Esophagus muscularis mucosa (tissue), 4 donors: ENCODE results near the gene SLFN5. TPM values are rescaled to one million over a fixed set of nuclear protein-coding genes. Genes with fewer than 3 reads are reported as not detected.
"Not testable (repeated sequence)": the region's sequence is repeated elsewhere in the genome, so short reads cannot be mapped to it uniquely, and the experiment has no call there.

Experiments
- DNase-seq: peaks from one replicate; pipeline ENCODE4 v3.0.0-alpha.2; 2017; ENCODE audit errors: extremely low spot score
- H3K27ac ChIP-seq, 4 donors: fragments of 200-600 bp; sonication (generic); replicated peaks in 1 of 4; 1 replicate in 3 of 4; 2 replicates in 1 of 4; pipeline ENCODE4 v1.5.1; 2016 to 2019; ENCODE audit warnings: mild to moderate bottlenecking in 1 of 4
- H3K27me3 ChIP-seq, 4 donors: fragments of 200-600 bp; sonication (generic); one replicate each; pipeline versions ENCODE4 v1.5.1 to v1.6.0; 2016 to 2019
- H3K36me3 ChIP-seq, 4 donors: fragments of 200-600 bp; sonication (generic); one replicate each; pipeline ENCODE4 v1.5.1; 2016 to 2019
- H3K4me1 ChIP-seq, 4 donors: fragments of 200-600 bp; sonication (generic); one replicate each; pipeline ENCODE4 v1.5.1; 2016 to 2019
- H3K4me3 ChIP-seq, 4 donors: fragments of 200-600 bp; sonication (generic); 1 replicate in 2 of 4; 2 replicates in 2 of 4; pipeline ENCODE4 v1.5.1; 2016 to 2019; ENCODE audit warnings: mild to moderate bottlenecking in 4 of 4, moderate library complexity in 1 of 4
- H3K9me3 ChIP-seq, 4 donors: fragments of 200-600 bp; sonication (generic); 1 replicate in 3 of 4; 2 replicates in 1 of 4; pipeline ENCODE4 v1.5.1; 2016 to 2019
- CTCF ChIP-seq, 3 experiments: fragments of 200-600 bp in 2 of 3; fragments of 450-650 bp in 1 of 3; sonication (generic) in 2 of 3; IDR thresholded peaks; one replicate each; pipeline ENCODE4 v1.5.1; 2017 to 2019; ENCODE audit warnings: antibody characterized with exemption in 3 of 3, mild to moderate bottlenecking in 2 of 3, moderate library complexity in 1 of 3
- EP300 ChIP-seq: sonication (generic); formaldehyde crosslinking; IDR thresholded peaks from one replicate; pipeline ENCODE4 v1.6.1; 2017; ENCODE audit warnings: antibody characterized with exemption
- POLR2A ChIP-seq: fragments of 450-650 bp; IDR thresholded peaks from one replicate; pipeline ENCODE4 v1.6.1; 2017; ENCODE audit warnings: antibody characterized with exemption, moderate library complexity, mild to moderate bottlenecking, low read depth
- POLR2AphosphoS5 ChIP-seq, 2 donors: sonication (generic); formaldehyde crosslinking; IDR thresholded peaks; one replicate each; pipeline ENCODE4 v1.6.1; 2017; ENCODE audit warnings: antibody characterized with exemption in 2 of 2
- WGBS: methylation state at CpG from one replicate; pipeline ENCODE4 v1.1.5; 2018; 5-methylcytosine and 5-hydroxymethylcytosine counted together
- intact Hi-C: fragments of 100-400 bp; cut with DNase I; formaldehyde crosslinking; loops from one replicate; pipeline ENCODE4 v1.15.1; 2023
- total RNA-seq, 4 donors: library from RNA; depleted of rRNA; stranded (reverse); fragments of >200 nt; gene quantifications; one replicate each; pipeline versions ENCODE4 v1.1.0 to v1.2.1, GENCODE V29; 2016

The SLFN5 gene
- total RNA-seq, 4 donors from 2014 or later, result 17.9 to 33.4 (median 26.9) TPM

DNA sequence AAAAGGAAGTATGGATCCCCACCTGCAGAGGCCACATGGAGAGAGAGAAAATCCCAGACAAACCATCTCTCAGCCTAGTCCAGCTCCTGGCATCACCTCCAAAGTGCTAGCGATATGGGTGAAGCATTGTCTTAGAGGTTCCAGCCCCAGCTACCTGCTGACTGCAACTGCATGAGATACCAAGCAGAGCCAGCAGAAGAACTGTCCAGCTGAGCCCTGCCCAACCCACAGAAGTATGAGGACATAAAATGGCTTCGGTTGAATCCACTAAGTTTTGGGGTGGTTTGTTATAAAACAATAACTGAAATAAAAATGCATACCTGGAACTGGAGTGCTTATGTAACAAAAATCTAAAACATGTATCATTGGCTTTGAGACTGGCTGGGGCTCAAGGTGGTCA, 20.4 kb upstream of the SLFN5 start:
- no peak for DNase-seq
- no peaks in the 10 kb centered on the region for H3K36me3 ChIP-seq
- TF ChIP-seq POLR2AphosphoS5 (IDR thresholded peaks at IDR 0.05) (no peak), POLR2A (no peak), EP300 (no peak), CTCF (IDR thresholded peaks at IDR 0.05) (no peak)
- H3K4me1 ChIP-seq, result no peaks in the 10 kb centered on the region
- WGBS, result 92% methylated on average over 2 of the region's 2 CpGs
- H3K27ac ChIP-seq, result no peak overlapping the region
- intact Hi-C loops, result no loop called here
- H3K27me3 ChIP-seq, result peaks cover 0 to 12% (median 0%) of the 10 kb centered on the region in 4 donors
- H3K9me3 ChIP-seq, result peaks cover 0 to 10% (median 0%) of the 10 kb centered on the region in 4 donors
- no peak overlapping the region for H3K4me3 ChIP-seq

- Histone ChIP-seq H3K4me1 (no peaks in the 10 kb centered on the region), H3K9me3 (peaks cover 0 to 10% (median 0%) of the 10 kb centered on the region in 4 donors), H3K36me3 (no peaks in the 10 kb centered on the region), H3K4me3 (no peak overlapping the region), H3K27ac (no peak overlapping the region), H3K27me3 (peaks cover 0 to 12% (median 0%) of the 10 kb centered on the region in 4 donors)
- no peak for TF ChIP-seq POLR2AphosphoS5 (IDR thresholded peaks at IDR 0.05)
- TF ChIP-seq CTCF (IDR thresholded peaks at IDR 0.05), result no peak
- TF ChIP-seq EP300, result no peak
- no peak for TF ChIP-seq POLR2A
- 50% methylated on average over 1 of the region's 1 CpG for WGBS
- intact Hi-C loops, result no loop called here
- no peak for DNase-seq
Measured at GRCh38 chr17:35224436-35224835, 18.4 kb upstream of the SLFN5 start.

DNA sequence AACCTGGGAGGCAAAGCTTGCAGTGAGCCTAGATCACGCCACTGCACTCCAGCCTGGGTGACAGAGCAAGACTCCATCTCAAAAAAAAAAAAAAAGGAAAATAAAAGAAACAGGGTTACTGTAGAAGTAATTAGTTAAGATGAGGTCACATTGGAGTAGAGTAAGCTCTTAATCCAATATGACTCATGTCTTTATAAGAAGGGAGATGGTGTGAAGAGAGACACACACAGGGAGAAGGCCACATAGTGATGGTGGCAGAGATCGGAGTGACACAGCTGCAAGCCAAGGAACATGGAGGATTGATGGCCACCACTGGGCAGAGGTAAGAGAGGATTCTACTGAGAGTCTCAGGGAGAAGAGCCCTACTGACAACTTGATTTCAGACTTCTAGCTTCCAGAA, 15.3 kb upstream of the SLFN5 start:
- peaks cover 0 to 9% (median 0%) of the 10 kb centered on the region in 4 donors for H3K27me3 ChIP-seq
- H3K27ac ChIP-seq, result no peak overlapping the region
- TF ChIP-seq CTCF (IDR thresholded peaks at IDR 0.05) (no peak), POLR2AphosphoS5 (IDR thresholded peaks at IDR 0.05) (no peak), EP300 (no peak), POLR2A (no peak)
- H3K9me3 ChIP-seq, result peaks cover 0 to 4% (median 0%) of the 10 kb centered on the region in 4 donors
- no peak for DNase-seq
- H3K36me3 ChIP-seq, result no peaks in the 10 kb centered on the region
- intact Hi-C loops, result no loop called here
- no peak overlapping the region for H3K4me3 ChIP-seq
- H3K4me1 ChIP-seq, result no peaks in the 10 kb centered on the region
- WGBS, result 92% methylated on average over 2 of the region's 2 CpGs

DNA sequence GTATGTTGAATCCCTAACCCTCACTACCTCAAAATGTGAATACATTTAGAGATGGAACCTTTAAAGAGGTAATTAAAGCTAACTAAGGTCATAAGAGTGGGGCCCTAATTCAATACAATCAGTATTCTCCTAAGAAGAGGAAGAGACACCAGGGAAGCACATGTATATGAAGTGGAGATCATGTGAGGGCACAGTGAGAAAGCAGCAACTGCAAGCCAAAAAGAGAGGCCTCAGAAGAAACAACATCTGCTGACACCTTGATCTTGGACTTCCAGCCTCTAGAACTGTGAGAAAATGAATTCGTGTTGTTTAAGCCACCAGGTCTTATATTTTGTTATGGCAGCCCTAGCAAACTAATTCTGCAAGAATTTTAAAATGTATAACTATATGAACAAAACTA, 13.2 kb upstream of the SLFN5 start:
- Histone ChIP-seq H3K27ac (no peak overlapping the region), H3K9me3 (no peaks in the 10 kb centered on the region), H3K4me3 (no peak overlapping the region), H3K36me3 (no peaks in the 10 kb centered on the region), H3K4me1 (no peaks in the 10 kb centered on the region), H3K27me3 (peaks cover 0 to 7% (median 0%) of the 10 kb centered on the region in 4 donors)
- TF ChIP-seq CTCF (IDR thresholded peaks at IDR 0.05) (no peak), POLR2AphosphoS5 (IDR thresholded peaks at IDR 0.05) (no peak), EP300 (no peak), POLR2A (no peak)
- intact Hi-C loops, result no loop called here
- no peak for DNase-seq
- 79% methylated on average over 1 of the region's 1 CpG for WGBS

DNA sequence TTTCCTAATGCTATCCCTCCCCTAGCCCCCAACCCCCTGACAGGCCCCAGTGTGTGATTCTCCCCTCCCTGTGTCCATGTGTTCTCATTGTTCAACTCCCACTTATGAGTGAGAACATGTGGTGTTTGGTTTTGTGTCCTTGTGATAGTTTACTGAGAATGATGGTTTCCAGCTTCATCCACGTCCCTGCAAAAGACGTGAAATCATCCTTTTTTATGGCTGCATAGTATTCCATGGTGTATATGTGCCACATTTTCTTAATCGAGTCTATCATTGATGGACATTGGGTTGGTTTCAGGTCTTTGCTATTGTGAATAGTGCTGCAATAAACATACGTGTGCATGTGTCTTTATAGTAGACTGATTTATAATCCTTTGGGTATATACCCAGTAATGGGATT, 8.6 kb upstream of the SLFN5 start:
- intact Hi-C loops, DNase-seq, H3K4me3 ChIP-seq, H3K27ac ChIP-seq, H3K27me3 ChIP-seq, H3K36me3 ChIP-seq, H3K4me1 ChIP-seq, H3K9me3 ChIP-seq: not testable (repeated sequence)
- WGBS, result 83% methylated on average over 4 of the region's 4 CpGs
